GM18873 (cell line): ENCODE measurements around the gene MEF2B.
"Not testable (repeated sequence)": the region's sequence is repeated elsewhere in the genome, so short reads cannot be mapped to it uniquely, and the experiment has no call there.

Experiments used
- ATAC-seq: cut with Tn5 transposase; IDR thresholded peaks from one replicate; pipeline ENCODE4 v1.9.1; 2021; ENCODE audit warnings: mild to moderate bottlenecking, moderate library complexity, moderate number of reproducible peaks; ENCODE audit not compliant: unreplicated experiment, low FRiP score

Gene MEF2B

GRCh38 chr19:19133985-19134384 lies 36.1 kb downstream of the MEF2B start:
- no peak for ATAC-seq

GRCh38 chr19:19132912-19133311 lies 37.2 kb downstream of the MEF2B start:
- no peak for ATAC-seq

GRCh38 chr19:19131989-19132388 lies 38.1 kb downstream of the MEF2B start:
- no peak for ATAC-seq

- no peak for ATAC-seq
Measured at GRCh38 chr19:19126102-19126501, 44.0 kb downstream of the MEF2B start.

GRCh38 chr19:19123386-19123785 lies 46.7 kb downstream of the MEF2B start:
- no peak for ATAC-seq

- no peak for ATAC-seq
Measured at GRCh38 chr19:19122902-19123301, 47.2 kb downstream of the MEF2B start.

- ATAC-seq: no peak
Measured at GRCh38 chr19:19121371-19121770, 48.7 kb downstream of the MEF2B start.

- no peak for ATAC-seq
Measured at GRCh38 chr19:19120308-19121231, 49.5 kb downstream of the MEF2B start.

- ATAC-seq: no peak
Measured at GRCh38 chr19:19119325-19120237, 50.5 kb downstream of the MEF2B start.

GRCh38 chr19:19115954-19116353 lies 54.1 kb downstream of the MEF2B start:
- no peak for ATAC-seq

GRCh38 chr19:19113040-19113626 lies 56.9 kb downstream of the MEF2B start:
- no peak for ATAC-seq

- no peak for ATAC-seq
Measured at GRCh38 chr19:19111967-19112580, 58.0 kb downstream of the MEF2B start.

GRCh38 chr19:19111136-19111835 lies 58.8 kb downstream of the MEF2B start:
- no peak for ATAC-seq

GRCh38 chr19:19110410-19111135 lies 59.5 kb downstream of the MEF2B start:
- no peak for ATAC-seq

- no peak for ATAC-seq
Measured at GRCh38 chr19:19109601-19110000, 60.5 kb downstream of the MEF2B start.

- no peak for ATAC-seq
Measured at GRCh38 chr19:19107654-19108053, 62.4 kb downstream of the MEF2B start.

- not testable (repeated sequence) for ATAC-seq
Measured at GRCh38 chr19:19106938-19107337, 63.1 kb downstream of the MEF2B start.

- ATAC-seq: no peak
Measured at GRCh38 chr19:19106056-19106551, 64.0 kb downstream of the MEF2B start.
